Hepatocyte (in vitro differentiated cells): ENCODE data around the gene DNAJC5. TPM values are rescaled to one million over a fixed set of nuclear protein-coding genes. Genes with fewer than 3 reads are reported as not detected.
"Not testable (repeated sequence)": the region's sequence is repeated elsewhere in the genome, so short reads cannot be mapped to it uniquely, and the experiment has no call there.

Experiments
- DNase-seq: peaks from one replicate; pipeline ENCODE4 v3.0.0-alpha.2; 2016; ENCODE audit warnings: low spot score
- H2AFZ ChIP-seq: fragments of 200-600 bp; sonication (generic); 2 replicates; pipeline ENCODE4 v1.6.0; 2016; ENCODE audit warnings: antibody characterized with exemption, mild to moderate bottlenecking
- H3K27ac ChIP-seq: fragments of 200-600 bp; sonication (generic); 2 replicates; pipeline ENCODE4 v1.5.1; 2016; ENCODE audit warnings: mild to moderate bottlenecking
- H3K27me3 ChIP-seq: fragments of 200-600 bp; sonication (generic); 2 replicates; pipeline ENCODE4 v1.6.1; 2016
- H3K36me3 ChIP-seq: fragments of 200-600 bp; sonication (generic); replicated peaks from 2 replicates; pipeline ENCODE4 v1.5.1; 2016; ENCODE audit warnings: low read depth; ENCODE audit not compliant: insufficient read depth
- H3K4me1 ChIP-seq: fragments of 200-600 bp; sonication (generic); 2 replicates; pipeline ENCODE4 v1.5.1; 2016; ENCODE audit warnings: mild to moderate bottlenecking, moderate library complexity; ENCODE audit not compliant: insufficient read depth
- H3K4me2 ChIP-seq: fragments of 200-600 bp; sonication (generic); 2 replicates; pipeline ENCODE4 v1.6.0; 2016
- H3K4me3 ChIP-seq: fragments of 200-600 bp; sonication (generic); 2 replicates; pipeline ENCODE4 v1.5.1; 2016; ENCODE audit warnings: mild to moderate bottlenecking
- H3K79me2 ChIP-seq: fragments of 200-600 bp; sonication (generic); 2 replicates; pipeline ENCODE4 v1.6.0; 2017; ENCODE audit warnings: mild to moderate bottlenecking
- H3K9me2 ChIP-seq: fragments of 200-600 bp; sonication (generic); replicated peaks from 2 replicates; pipeline ENCODE4 v1.6.0; 2017; ENCODE audit warnings: mild to moderate bottlenecking; ENCODE audit not compliant: insufficient read depth
- H3K9me3 ChIP-seq: fragments of 200-600 bp; sonication (generic); 2 replicates; pipeline ENCODE4 v1.5.1; 2016; ENCODE audit warnings: low read depth, mild to moderate bottlenecking
- H4K20me1 ChIP-seq: fragments of 200-600 bp; sonication (generic); 2 replicates; pipeline ENCODE4 v1.6.0; 2016; ENCODE audit warnings: mild to moderate bottlenecking; ENCODE audit not compliant: insufficient read depth, poor library complexity, severe bottlenecking
- EZH2 ChIP-seq: fragments of 200-600 bp; sonication (generic); IDR thresholded peaks from 2 replicates; pipeline ENCODE4 v1.6.1; 2016; ENCODE audit warnings: antibody characterized with exemption, mild to moderate bottlenecking, borderline replicate concordance
- EZH2phosphoT487 ChIP-seq: fragments of 200-600 bp; sonication (generic); IDR thresholded peaks from one replicate; pipeline ENCODE4 v1.6.1; 2018; ENCODE audit warnings: antibody characterized with exemption, mild to moderate bottlenecking, low read depth, moderate library complexity; ENCODE audit not compliant: unreplicated experiment, severe bottlenecking
- WGBS: methylation state at CpG from one replicate; pipeline ENCODE4 v1.1.6; 2016; ENCODE audit warnings: low lambda C conversion rate; ENCODE audit errors: missing lambda C conversion rate; 5-methylcytosine and 5-hydroxymethylcytosine counted together
- polyA plus RNA-seq: library from polyadenylated mRNA; unstranded; fragments of >200 nt; fragmentation: Nextera tagmentation; extraction: Ambion mirVana; gene quantifications from 2 replicates; pipeline ENCODE4 v1.2.1, GENCODE V29; 2016
- total RNA-seq: library from RNA; depleted of rRNA; stranded (reverse); fragments of >200 nt; gene quantifications from 2 replicates; pipeline ENCODE4 v1.2.3, GENCODE V29; 2014
- TF ChIP-seq, protein P1 (sequence below): fragments of 200-600 bp; sonication (generic); IDR thresholded peaks from 2 replicates; pipeline ENCODE4 v1.5.1; 2016; ENCODE audit warnings: antibody characterized with exemption, mild to moderate bottlenecking; ENCODE audit not compliant: poor library complexity

The DNAJC5 gene
- total and polyA plus RNA-seq, 2 experiments from 2014 or later, result 10.2 to 39.6 TPM

DNA sequence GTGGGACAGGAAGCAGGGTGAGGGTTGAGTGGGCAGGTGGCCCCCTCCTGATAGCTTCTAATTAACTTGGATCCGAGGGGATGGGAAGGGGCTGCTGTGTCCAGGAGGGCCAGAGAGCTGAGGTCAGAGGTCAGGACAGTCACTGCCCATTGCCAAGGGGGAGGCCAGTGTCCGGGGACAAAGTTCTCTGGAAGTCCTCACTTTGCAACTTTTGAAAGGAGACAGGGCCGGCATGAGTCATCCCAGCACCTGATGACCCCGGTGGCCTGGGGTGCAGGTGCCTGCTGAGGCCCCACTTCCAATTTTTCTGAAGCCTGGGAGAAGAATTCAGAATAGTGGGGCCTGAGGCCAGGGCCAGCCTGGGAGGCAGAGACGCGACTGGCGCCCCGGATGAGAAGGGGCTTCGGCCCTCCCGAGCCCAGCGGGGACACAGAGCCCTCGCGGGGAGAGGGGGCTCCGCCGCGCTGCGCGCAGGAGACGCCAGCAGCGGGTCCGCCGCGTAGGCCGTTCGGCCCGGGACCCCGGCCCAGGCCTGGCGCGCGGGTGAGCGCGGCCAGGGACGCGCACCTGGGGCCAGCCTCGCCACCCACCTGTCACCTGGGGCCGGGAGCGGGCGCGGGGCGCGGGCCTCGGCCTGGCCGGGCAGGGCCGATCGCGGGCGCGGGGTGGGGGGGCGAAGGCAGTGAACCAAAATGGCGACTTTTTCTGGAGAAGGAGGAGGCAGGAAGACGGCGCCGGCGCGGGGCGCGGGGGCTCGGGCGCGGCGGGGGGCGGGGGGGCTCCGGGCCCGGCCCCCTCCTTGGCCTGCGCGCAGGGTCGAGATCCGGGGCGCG lies 74.2 kb downstream of the DNAJC5 start:
- H2AFZ ChIP-seq, result no peak overlapping the region

DNA sequence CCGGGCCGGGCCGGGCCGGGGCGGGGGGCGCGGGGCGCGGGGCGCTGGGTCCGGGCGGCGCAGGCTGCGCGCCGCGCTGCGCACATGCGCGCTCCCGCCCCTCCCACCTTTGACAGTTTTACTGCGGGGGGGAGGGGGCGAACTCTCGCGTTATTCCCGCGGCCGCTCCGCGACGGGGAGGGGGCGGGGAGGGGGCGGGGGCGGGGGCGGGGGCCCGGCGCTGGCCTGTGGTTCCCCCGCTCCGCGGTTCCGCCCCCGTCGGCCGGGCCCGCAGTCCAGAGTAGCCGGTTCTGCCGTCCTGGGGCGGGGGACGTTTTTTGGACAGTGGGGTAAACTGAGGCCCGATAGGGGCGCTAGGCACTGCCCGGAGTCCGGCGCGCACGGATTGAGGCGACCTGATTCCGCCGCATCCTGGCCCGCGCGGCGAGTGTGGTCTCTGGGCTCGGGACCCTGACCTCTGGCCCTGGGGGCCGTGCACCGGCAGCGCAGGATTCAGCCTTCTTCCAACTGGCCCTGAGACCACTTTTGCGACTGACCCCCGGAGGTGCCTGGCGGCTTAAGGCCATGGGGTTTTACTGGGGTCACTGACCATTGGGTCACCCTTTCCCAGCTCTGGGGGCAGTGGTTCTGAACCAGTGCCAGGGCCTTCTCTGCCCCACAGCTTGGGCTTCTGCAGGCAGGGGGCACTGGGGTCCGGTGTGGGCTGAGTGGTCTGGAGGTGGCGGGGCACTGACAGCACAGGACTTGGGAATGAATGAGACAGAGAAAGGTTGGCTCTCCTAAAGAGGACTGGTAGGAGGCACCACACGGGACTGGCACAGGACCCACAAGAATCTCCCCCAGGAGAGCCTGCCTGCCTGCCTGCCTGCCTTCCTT lies 75.2 kb downstream of the DNAJC5 start, which contains the start of gene ZNF512B:
ZNF512B (minus strand) TSS at position 93 of the 876 bp plus-strand sequence. CDS start 1,980 bp downstream, outside the sequence.
- Histone ChIP-seq H3K79me2 (peaks cover 12% of the 10 kb centered on the region), H3K27ac (no peak within 1 kb of the TSS), H3K4me3 (peak within 1 kb of the TSS; percentile 70), H3K9me2 (no peaks in the 10 kb centered on the region), H3K27me3 (no peaks in the 10 kb centered on the region), H3K4me2 (peak within 1 kb of the TSS; percentile 97), H3K9me3 (no peaks in the 10 kb centered on the region), H2AFZ (peak within 1 kb of the TSS; percentile 78), H3K4me1 (peaks cover 7% of the 10 kb centered on the region), H3K36me3 (no peaks in the 10 kb centered on the region), H4K20me1 (no peaks in the 10 kb centered on the region)
- peak; percentile 86 for DNase-seq
- WGBS, result 8% methylated on average over 33 of the region's 73 CpGs
- TF ChIP-seq EZH2phosphoT487 (no peak), EZH2 (no peak)
- TF ChIP-seq, protein P1, sequence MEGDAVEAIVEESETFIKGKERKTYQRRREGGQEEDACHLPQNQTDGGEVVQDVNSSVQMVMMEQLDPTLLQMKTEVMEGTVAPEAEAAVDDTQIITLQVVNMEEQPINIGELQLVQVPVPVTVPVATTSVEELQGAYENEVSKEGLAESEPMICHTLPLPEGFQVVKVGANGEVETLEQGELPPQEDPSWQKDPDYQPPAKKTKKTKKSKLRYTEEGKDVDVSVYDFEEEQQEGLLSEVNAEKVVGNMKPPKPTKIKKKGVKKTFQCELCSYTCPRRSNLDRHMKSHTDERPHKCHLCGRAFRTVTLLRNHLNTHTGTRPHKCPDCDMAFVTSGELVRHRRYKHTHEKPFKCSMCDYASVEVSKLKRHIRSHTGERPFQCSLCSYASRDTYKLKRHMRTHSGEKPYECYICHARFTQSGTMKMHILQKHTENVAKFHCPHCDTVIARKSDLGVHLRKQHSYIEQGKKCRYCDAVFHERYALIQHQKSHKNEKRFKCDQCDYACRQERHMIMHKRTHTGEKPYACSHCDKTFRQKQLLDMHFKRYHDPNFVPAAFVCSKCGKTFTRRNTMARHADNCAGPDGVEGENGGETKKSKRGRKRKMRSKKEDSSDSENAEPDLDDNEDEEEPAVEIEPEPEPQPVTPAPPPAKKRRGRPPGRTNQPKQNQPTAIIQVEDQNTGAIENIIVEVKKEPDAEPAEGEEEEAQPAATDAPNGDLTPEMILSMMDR, result no peak

More for the DNA sequence above, 74.2 kb downstream of the DNAJC5 start:
- Histone ChIP-seq H3K79me2 (peaks cover 12% of the 10 kb centered on the region), H3K4me1 (peaks cover 7% of the 10 kb centered on the region), H3K4me3 (peak overlapping the region; percentile 70), H3K27ac (no peak overlapping the region), H3K9me2 (no peaks in the 10 kb centered on the region), H3K27me3 (no peaks in the 10 kb centered on the region), H4K20me1 (no peaks in the 10 kb centered on the region), H3K4me2 (peak overlapping the region; percentile 96), H3K36me3 (no peaks in the 10 kb centered on the region), H3K9me3 (no peaks in the 10 kb centered on the region)
- TF ChIP-seq, protein P1, result no peak
- TF ChIP-seq EZH2 (no peak), EZH2phosphoT487 (no peak)
- WGBS, result 3% methylated on average over 27 of the region's 70 CpGs
- DNase-seq, result no peak

DNA sequence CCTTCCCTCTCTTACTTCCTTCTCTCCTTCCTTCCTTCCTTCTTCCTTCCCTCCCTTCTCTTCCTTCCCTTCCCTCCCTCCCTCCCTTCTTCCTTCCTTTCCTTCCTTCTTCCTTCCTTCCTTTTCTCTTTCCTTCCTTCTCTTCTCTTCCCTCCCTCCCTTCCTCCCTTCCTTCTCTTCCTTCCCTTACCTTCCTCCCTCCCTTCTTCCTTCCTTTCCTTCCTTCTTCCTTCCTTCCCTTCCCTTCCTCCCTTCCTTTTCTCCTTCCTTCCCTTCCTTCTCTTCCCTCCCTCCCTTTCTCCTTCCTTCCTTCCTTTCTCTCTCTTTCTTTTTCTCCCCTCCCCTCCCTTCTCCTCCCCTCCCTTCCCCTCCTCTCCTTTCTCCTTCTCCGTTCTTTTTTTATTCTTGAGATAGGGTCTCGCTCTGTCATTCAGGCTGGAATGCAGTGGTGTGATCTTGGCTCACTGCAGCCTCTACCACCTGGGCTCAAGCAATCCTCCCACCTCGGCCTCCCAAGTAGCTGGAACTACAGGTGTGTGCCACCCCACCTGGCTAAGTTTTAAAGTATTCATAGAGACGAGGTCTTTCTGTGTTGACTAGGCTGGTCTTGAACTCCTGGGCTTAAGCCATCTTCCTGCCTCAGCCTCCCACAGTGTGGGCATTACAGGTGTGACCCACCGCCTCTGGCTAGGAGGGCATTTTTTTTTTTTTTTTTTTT lies 75.9 kb downstream of the DNAJC5 start:
- no peaks in the 10 kb centered on the region for H3K36me3 ChIP-seq
- no peaks in the 10 kb centered on the region for H4K20me1 ChIP-seq
- no peak overlapping the region for H3K4me3 ChIP-seq
- H2AFZ ChIP-seq, result no peak overlapping the region
- H3K9me2 ChIP-seq, result no peaks in the 10 kb centered on the region
- peaks cover 12% of the 10 kb centered on the region for H3K79me2 ChIP-seq
- no peaks in the 10 kb centered on the region for H3K9me3 ChIP-seq
- WGBS, result 87% methylated on average over 5 of the region's 5 CpGs
- H3K27me3 ChIP-seq, result no peaks in the 10 kb centered on the region
- H3K4me2 ChIP-seq, result peak overlapping the region; percentile 97
- TF ChIP-seq EZH2phosphoT487 (no peak), EZH2 (no peak)
- TF ChIP-seq, protein P1, result no peak
- no peak for DNase-seq
- no peak overlapping the region for H3K27ac ChIP-seq
- H3K4me1 ChIP-seq, result peaks cover 7% of the 10 kb centered on the region

DNA sequence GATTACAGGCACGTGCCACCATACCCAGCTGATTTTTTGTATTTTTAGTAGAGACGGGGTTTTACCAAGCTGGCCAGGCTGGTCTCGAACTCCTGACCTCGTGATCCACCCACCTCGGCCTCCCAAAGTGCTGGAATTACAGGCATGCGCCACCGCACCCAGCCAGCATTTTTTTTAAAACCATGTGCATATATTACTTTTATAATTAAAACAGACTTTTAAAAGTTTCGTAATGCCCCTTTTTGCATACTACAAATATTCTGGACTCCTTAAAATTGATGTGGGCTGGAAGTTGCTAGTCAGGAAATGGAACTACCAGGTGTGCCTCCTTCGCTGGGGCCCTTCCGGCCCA lies 77.0 kb downstream of the DNAJC5 start:
- DNase-seq, H3K4me1 ChIP-seq, H3K36me3 ChIP-seq, H3K27me3 ChIP-seq, H3K9me3 ChIP-seq, H3K4me3 ChIP-seq, H4K20me1 ChIP-seq, H3K4me2 ChIP-seq, H3K27ac ChIP-seq, H3K9me2 ChIP-seq, H2AFZ ChIP-seq: not testable (repeated sequence)
- H3K79me2 ChIP-seq, result peaks cover 12% of the 10 kb centered on the region
- 91% methylated on average over 10 of the region's 10 CpGs for WGBS
